PC-3 (cell line): ENCODE results near the gene AP2M1.

Experiments used
- CTCF ChIP-seq: fragments of 300-600 bp; sonication (generic); conservative IDR thresholded peaks from 2 replicates; pipeline ENCODE4 v1.5.1; 2017; ENCODE audit warnings: antibody characterized with exemption, low read depth, mild to moderate bottlenecking, low read length
- EZH2 ChIP-seq: fragments of 300-600 bp; sonication (generic); IDR thresholded peaks from one replicate; pipeline ENCODE4 v1.6.1; 2017; ENCODE audit warnings: antibody characterized with exemption, mild to moderate bottlenecking, low read length; ENCODE audit not compliant: unreplicated experiment
- EZH2phosphoT487 ChIP-seq: fragments of 300-600 bp; sonication (generic); IDR thresholded peaks from 2 replicates; pipeline ENCODE4 v1.6.1; 2018; ENCODE audit warnings: mild to moderate bottlenecking, antibody characterized with exemption, low read length, borderline replicate concordance

GRCh38 chr3:184173374-184173722, 1.3 kb upstream of the AP2M1 start:
- no peak for TF ChIP-seq CTCF
- TF ChIP-seq EZH2 = no peak
- no peak for TF ChIP-seq EZH2phosphoT487
